GM23338 (cell line): ENCODE results near the gene SUGCT. TPM values are rescaled to one million over a fixed set of nuclear protein-coding genes. Genes with fewer than 3 reads are reported as not detected.
A peak's percentile ranks its signal among the peaks of the same experiment; 100 is the strongest.

Experiments
- ATAC-seq: fragments of 200-7000 bp; cut with Tn5 transposase; 3 replicates; pipeline ENCODE4 v1.9.1; 2020
- DNase-seq: peaks from one replicate; pipeline ENCODE4 v3.0.0-alpha.2; 2015; ENCODE audit warnings: low spot score
- H2AFZ ChIP-seq: fragments of 200-600 bp; sonication (generic); 2 replicates; pipeline ENCODE4 v1.8.0; 2016; ENCODE audit warnings: antibody characterized with exemption, mild to moderate bottlenecking, moderate library complexity
- H3F3A ChIP-seq: fragments of 200-600 bp; sonication (generic); replicated peaks from 2 replicates; pipeline ENCODE4 v1.8.0; 2017; ENCODE audit warnings: antibody characterized with exemption, mixed run types, low read depth
- H3K27ac ChIP-seq: fragments of 200-600 bp; sonication (generic); 2 replicates; pipeline ENCODE4 v1.6.1; 2016; ENCODE audit warnings: low read depth
- H3K27me3 ChIP-seq: fragments of 200-600 bp; sonication (generic); 2 replicates; pipeline ENCODE4 v1.8.0; 2016; ENCODE audit warnings: mild to moderate bottlenecking, mixed run types, moderate library complexity; ENCODE audit not compliant: insufficient read depth
- H3K36me3 ChIP-seq: fragments of 200-600 bp; sonication (generic); 2 replicates; pipeline ENCODE4 v1.8.0; 2016; ENCODE audit warnings: mild to moderate bottlenecking; ENCODE audit not compliant: insufficient read depth
- H3K4me1 ChIP-seq: fragments of 200-600 bp; sonication (generic); 2 replicates; pipeline ENCODE4 v1.8.0; 2016; ENCODE audit warnings: mild to moderate bottlenecking, moderate library complexity; ENCODE audit not compliant: insufficient read depth
- H3K4me2 ChIP-seq: fragments of 200-600 bp; sonication (generic); 2 replicates; pipeline ENCODE4 v1.7.1; 2017; ENCODE audit warnings: mixed run types
- H3K4me3 ChIP-seq: fragments of 200-600 bp; sonication (generic); 2 replicates; pipeline ENCODE4 v1.6.1; 2016; ENCODE audit warnings: mixed run types
- H3K79me2 ChIP-seq: fragments of 200-600 bp; sonication (generic); replicated peaks from 2 replicates; pipeline ENCODE4 v1.8.0; 2017; ENCODE audit warnings: mild to moderate bottlenecking; ENCODE audit not compliant: insufficient read depth
- H3K9me2 ChIP-seq: fragments of 200-600 bp; sonication (generic); 2 replicates; pipeline ENCODE4 v1.8.0; 2017; ENCODE audit not compliant: insufficient read depth
- H4K20me1 ChIP-seq: fragments of 200-600 bp; sonication (generic); replicated peaks from 2 replicates; pipeline ENCODE4 v1.8.0; 2017; ENCODE audit warnings: mild to moderate bottlenecking; ENCODE audit not compliant: insufficient read depth
- H3K27ac Mint-ChIP-seq: 2 replicates; pipeline ENCODE4 v1.8.0; 2020; ENCODE audit warnings: inconsistent platforms, mild to moderate bottlenecking, moderate library complexity, mixed read lengths
- H3K27me3 Mint-ChIP-seq: 3 replicates; pipeline ENCODE4 v1.8.0; 2022; ENCODE audit warnings: low read depth, mild to moderate bottlenecking, moderate library complexity, mixed read lengths, inconsistent platforms; ENCODE audit not compliant: insufficient read depth, poor library complexity
- H3K36me3 Mint-ChIP-seq: 3 replicates; pipeline ENCODE4 v1.8.0; 2021; ENCODE audit warnings: low read depth, mild to moderate bottlenecking, inconsistent platforms, moderate library complexity, mixed read lengths
- H3K4me1 Mint-ChIP-seq: 3 replicates; pipeline ENCODE4 v1.8.0; 2020; ENCODE audit warnings: mild to moderate bottlenecking, inconsistent platforms, mixed read lengths
- H3K4me3 Mint-ChIP-seq: 3 replicates; pipeline ENCODE4 v1.8.0; 2021; ENCODE audit warnings: moderate library complexity, mild to moderate bottlenecking, inconsistent platforms, mixed read lengths
- H3K9me3 Mint-ChIP-seq: 3 replicates; pipeline ENCODE4 v1.8.0; 2020; ENCODE audit warnings: moderate library complexity, mild to moderate bottlenecking, inconsistent platforms, mixed read lengths
- CTCF ChIP-seq, 2 experiments: fragments of 200-600 bp in 1 of 2; sonication (generic) in 1 of 2; conservative IDR thresholded peaks; 2 replicates each; pipeline versions ENCODE4 v1.5.1 to v1.6.1; 2016 to 2017; ENCODE audit warnings: antibody characterized with exemption in 2 of 2, low read depth in 2 of 2, mild to moderate bottlenecking in 2 of 2, moderate library complexity in 1 of 2
- ETS1 ChIP-seq: IDR thresholded peaks from 2 replicates; pipeline ENCODE4 v1.6.1; 2016; ENCODE audit warnings: antibody characterized with exemption
- EZH2 ChIP-seq: fragments of 200-600 bp; sonication (generic); IDR thresholded peaks from one replicate; pipeline ENCODE4 v1.8.0; 2017; ENCODE audit warnings: antibody characterized with exemption, mild to moderate bottlenecking, low read depth; ENCODE audit not compliant: unreplicated experiment
- EZH2phosphoT487 ChIP-seq: fragments of 200-600 bp; sonication (generic); IDR thresholded peaks from one replicate; pipeline ENCODE4 v1.8.1; 2018; ENCODE audit warnings: antibody characterized with exemption; ENCODE audit not compliant: unreplicated experiment
- JUNB ChIP-seq: IDR thresholded peaks from one replicate; pipeline ENCODE4 v1.6.1; 2016; ENCODE audit warnings: antibody characterized with exemption; ENCODE audit not compliant: unreplicated experiment
- NANOG ChIP-seq: IDR thresholded peaks from 2 replicates; pipeline ENCODE4 v1.6.1; 2016; ENCODE audit warnings: antibody characterized with exemption, borderline replicate concordance
- POLR2AphosphoS5 ChIP-seq: IDR thresholded peaks from 2 replicates; pipeline ENCODE4 v1.6.1; 2016; ENCODE audit warnings: antibody characterized with exemption, low read depth
- REST ChIP-seq: IDR thresholded peaks from one replicate; pipeline ENCODE4 v1.6.1; 2018; ENCODE audit warnings: antibody characterized with exemption; ENCODE audit not compliant: unreplicated experiment
- STAT1 ChIP-seq: IDR thresholded peaks from one replicate; pipeline ENCODE4 v1.6.1; 2016; ENCODE audit warnings: antibody characterized with exemption; ENCODE audit not compliant: unreplicated experiment
- ZNF114 ChIP-seq: fragments of 250-450 bp; sonication (Bioruptor Pico); IDR thresholded peaks from 2 replicates; pipeline ENCODE4 v1.5.0; 2020; ENCODE audit warnings: mild to moderate bottlenecking, moderate library complexity
- ZNF331 ChIP-seq: fragments of 250-450 bp; sonication (Bioruptor Pico); IDR thresholded peaks from 2 replicates; pipeline ENCODE4 v1.5.0; 2020; ENCODE audit warnings: low read depth, mild to moderate bottlenecking, moderate library complexity
- ZNF462 ChIP-seq: fragments of 250-450 bp; sonication (Bioruptor Pico); IDR thresholded peaks from 2 replicates; pipeline ENCODE4 v1.5.0; 2020; ENCODE audit warnings: mild to moderate bottlenecking, moderate library complexity
- polyA plus RNA-seq: library from polyadenylated mRNA; unstranded; fragments of >200 nt; fragmentation: Nextera tagmentation; extraction: Ambion mirVana; gene quantifications from 2 replicates; pipeline ENCODE4 v1.2.1, GENCODE V29; 2016
- total RNA-seq: library from RNA; depleted of rRNA; stranded (reverse); fragments of >200 nt; shearing (Covaris generic); gene quantifications from 2 replicates; pipeline ENCODE4 v1.2.3, GENCODE V29; 2014

SUGCT gene
- total and polyA plus RNA-seq, 2 experiments from 2014 or later: 4.2 to 5.6 TPM

GRCh38 chr7:40133561-40134427 is 1.0 kb upstream of the SUGCT start:
- Histone ChIP-seq H4K20me1 (no peaks in the 10 kb centered on the region; the same call in none of the 2 replicates), H3K36me3 (no peaks in the 10 kb centered on the region), H3K79me2 (peaks cover 53% of the 10 kb centered on the region), H3K27me3 (peaks cover 17% of the 10 kb centered on the region), H3K4me2 (peak overlapping the region; percentile 91), H3K27ac (peak overlapping the region; percentile 95), H3K4me1 (peaks cover 6% of the 10 kb centered on the region; the same call in 1 of the 2 replicates), H3F3A (no peaks in the 10 kb centered on the region), H3K4me3 (peak overlapping the region; percentile 97), H3K9me2 (no peaks in the 10 kb centered on the region), H2AFZ (peak overlapping the region; percentile 100)
- no peak for TF ChIP-seq NANOG
- no peak for TF ChIP-seq ETS1
- no peak for TF ChIP-seq EZH2
- no peak for TF ChIP-seq EZH2phosphoT487
- no peak; the same call in 1 of the 2 replicates for TF ChIP-seq POLR2AphosphoS5
- no peak for TF ChIP-seq ZNF114 (CRISPR knock-in tag)
- TF ChIP-seq CTCF (conservative IDR thresholded peaks at IDR 0.05; ENCODE audit: low read depth in 2 of 2): no peak
- no peak for TF ChIP-seq ZNF462
- no peak for TF ChIP-seq STAT1
- TF ChIP-seq REST: no peak
- TF ChIP-seq JUNB: no peak
- TF ChIP-seq ZNF331 (CRISPR knock-in tag): no peak
- DNase-seq (peak; percentile 65), ATAC-seq (peak; percentile 69)
- H3K36me3 Mint-ChIP-seq: no peaks in the 10 kb centered on the region; the same call in 2 of the 3 replicates
- no peaks in the 10 kb centered on the region for H3K9me3 Mint-ChIP-seq
- H3K27ac Mint-ChIP-seq: peak overlapping the region; percentile 89
- peak overlapping the region; percentile 95 for H3K4me3 Mint-ChIP-seq
- H3K4me1 Mint-ChIP-seq: peaks cover 4% of the 10 kb centered on the region; the same call in 2 of the 3 replicates
- peaks cover 13% of the 10 kb centered on the region for H3K27me3 Mint-ChIP-seq
